ENCODE results near the gene GABRR2.

GABRR2 gene

DNA sequence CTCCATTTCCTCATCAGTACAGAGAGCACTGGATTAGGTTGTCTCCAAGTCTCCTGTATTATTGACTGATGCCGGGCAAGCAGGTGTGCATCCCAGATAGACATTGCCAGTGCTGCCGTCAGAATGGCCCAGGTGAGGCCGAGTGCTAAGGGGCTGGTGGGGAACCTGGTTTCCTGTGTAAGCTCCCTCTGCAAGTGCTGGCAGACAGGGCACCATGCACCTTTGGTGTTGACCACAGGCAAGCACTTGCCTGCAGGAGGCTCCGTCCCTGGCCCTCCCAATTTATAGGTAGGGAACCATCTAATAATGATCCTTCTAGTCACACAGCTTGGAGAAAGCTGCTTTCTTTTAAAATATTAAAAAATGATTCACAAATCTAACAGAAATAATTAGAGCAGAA, 98.7 kb downstream of the GABRR2 start:
- in situ Hi-C loops (cut with MboI; ENCODE audit: low sequenced_read_pairs): no loop called here

DNA sequence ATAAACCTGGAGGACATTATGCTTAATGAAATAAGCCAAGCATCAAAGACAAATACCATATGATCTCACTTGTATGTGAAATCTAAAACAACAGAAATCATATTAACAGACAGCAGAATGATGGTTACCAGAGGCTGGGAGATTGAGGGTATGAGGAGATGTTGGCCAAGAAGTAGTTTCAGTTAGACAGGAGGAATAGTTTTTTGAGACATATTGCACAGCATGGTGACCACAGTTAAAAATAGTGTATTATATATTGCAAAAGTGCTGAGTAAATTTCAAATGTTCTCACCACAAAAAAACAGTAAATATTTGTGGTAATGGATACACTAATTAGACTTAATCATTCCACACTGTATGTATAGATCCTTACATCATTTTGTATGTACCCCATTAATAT, 99.7 kb downstream of the GABRR2 start:
- in situ Hi-C loops (cut with MboI; ENCODE audit: low sequenced_read_pairs): no loop called here

DNA sequence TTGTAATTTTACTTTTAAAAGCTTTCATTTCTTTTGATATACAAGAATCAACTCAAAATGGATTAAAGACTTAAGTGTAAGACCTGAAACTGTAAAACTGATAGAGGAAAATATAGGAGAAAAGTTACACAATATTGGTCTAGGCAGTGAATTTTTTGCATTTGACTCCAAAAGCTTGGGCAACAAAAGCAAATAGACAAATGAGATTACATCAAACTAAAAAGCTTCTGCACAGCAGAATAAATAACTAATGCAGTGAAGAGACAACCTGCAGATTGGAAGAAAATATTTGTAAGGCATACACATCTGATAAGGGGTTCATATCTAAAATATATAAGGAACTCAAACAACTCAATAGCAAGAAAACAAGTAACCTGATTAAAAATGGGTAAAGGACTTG, 100.9 kb downstream of the GABRR2 start:
- in situ Hi-C loops (cut with MboI; ENCODE audit: low sequenced_read_pairs): no loop called here

DNA sequence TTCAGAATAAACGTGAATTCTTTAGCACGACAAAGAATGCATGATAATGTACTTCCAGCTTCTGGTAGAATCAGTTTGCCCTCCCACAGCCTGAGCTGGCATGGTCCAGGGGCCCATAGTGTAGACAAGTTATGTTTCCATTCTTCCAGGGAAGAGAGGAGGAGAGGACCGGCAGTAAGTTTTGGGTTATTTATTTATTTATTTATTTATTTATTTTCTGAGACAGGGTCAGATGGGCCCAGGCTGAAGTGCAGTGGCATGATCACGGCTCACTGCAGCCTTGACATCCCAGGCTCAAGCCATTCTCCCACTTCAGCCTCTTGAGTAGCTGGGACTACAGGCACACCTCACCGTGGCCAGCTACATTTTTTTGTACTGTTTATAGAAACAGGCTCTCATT, 102.6 kb downstream of the GABRR2 start:
- in situ Hi-C loops (cut with MboI; ENCODE audit: low sequenced_read_pairs): no loop called here

DNA sequence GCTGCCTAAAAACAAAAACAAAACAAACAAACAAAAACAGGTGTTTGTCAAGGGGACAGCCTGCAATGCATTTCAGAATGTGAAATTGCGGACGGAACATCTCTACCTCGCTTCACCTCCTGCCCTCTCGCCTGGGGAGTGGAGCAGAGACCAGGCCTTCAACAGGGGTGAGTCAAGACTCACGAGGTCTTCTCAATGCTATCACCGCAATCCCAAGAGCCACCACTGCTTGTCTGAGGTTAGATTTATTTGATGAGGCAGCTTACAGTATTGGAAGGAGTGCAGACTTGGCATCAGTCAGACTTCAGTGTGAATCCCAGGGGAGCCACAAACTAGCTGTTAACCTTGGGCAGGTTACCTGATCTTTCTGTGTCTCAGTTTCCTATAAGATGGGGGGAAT, 105.6 kb downstream of the GABRR2 start:
- in situ Hi-C loops (cut with MboI; ENCODE audit: low sequenced_read_pairs): no loop called here

DNA sequence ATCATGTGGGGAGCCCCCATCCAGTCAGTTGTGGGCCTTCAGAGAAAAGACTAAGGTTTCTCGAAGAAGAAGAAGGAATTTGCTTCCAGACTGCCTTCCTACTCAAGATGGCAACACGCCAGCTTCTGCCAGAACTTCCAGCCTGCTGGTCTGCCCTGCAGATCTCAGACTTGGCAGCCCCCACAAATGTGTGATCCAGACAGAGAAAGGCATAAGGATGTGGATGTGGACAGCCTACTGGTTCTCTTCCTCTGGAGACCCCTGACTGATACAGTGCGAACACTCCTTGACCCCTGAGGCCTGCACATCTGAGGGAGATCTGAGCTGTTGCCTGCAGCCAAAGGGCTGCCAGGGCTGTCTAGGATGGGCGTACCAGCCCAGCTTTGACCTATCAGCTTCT, 106.5 kb downstream of the GABRR2 start:
- in situ Hi-C loops (cut with MboI; ENCODE audit: low sequenced_read_pairs): no loop called here
